Stimulated activated CD8-positive, alpha-beta memory T cell treated with anti-CD3 and anti-CD28 coated beads, Interleukin-4, amount 100 ng/mL, for 48 hours (primary cell): ENCODE measurements around the gene COX10.

Experiments used
- DNase-seq: peaks from one replicate; pipeline ENCODE4 v3.0.0-alpha.2; 2020

Gene COX10

GRCh38 chr17:14072881-14073280, 3.6 kb downstream of the COX10 start:
- no peak for DNase-seq

GRCh38 chr17:14078027-14078426, 8.7 kb downstream of the COX10 start:
- no peak for DNase-seq

GRCh38 chr17:14080847-14081251, 11.5 kb downstream of the COX10 start:
- DNase-seq: no peak

- DNase-seq: no peak
Measured at GRCh38 chr17:14082848-14083247, 13.5 kb downstream of the COX10 start.

- DNase-seq: no peak
Measured at GRCh38 chr17:14084955-14085354, 15.7 kb downstream of the COX10 start.

- DNase-seq: no peak
Measured at GRCh38 chr17:14086189-14086588, 16.9 kb downstream of the COX10 start.

- DNase-seq: no peak
Measured at GRCh38 chr17:14089179-14089578, 19.9 kb downstream of the COX10 start.

GRCh38 chr17:14091367-14091766, 22.1 kb downstream of the COX10 start:
- DNase-seq: no peak

- DNase-seq: no peak
Measured at GRCh38 chr17:14092808-14093207, 23.5 kb downstream of the COX10 start.

GRCh38 chr17:14094676-14095601, 25.6 kb downstream of the COX10 start:
- DNase-seq: no peak

GRCh38 chr17:14095631-14096030, 26.3 kb downstream of the COX10 start:
- DNase-seq: no peak

- no peak for DNase-seq
Measured at GRCh38 chr17:14098246-14098645, 28.9 kb downstream of the COX10 start.

- no peak for DNase-seq
Measured at GRCh38 chr17:14101976-14102375, 32.7 kb downstream of the COX10 start.

- DNase-seq: no peak
Measured at GRCh38 chr17:14103836-14104235, 34.5 kb downstream of the COX10 start.

- no peak for DNase-seq
Measured at GRCh38 chr17:14104734-14105133, 35.4 kb downstream of the COX10 start.

GRCh38 chr17:14107889-14108288, 38.6 kb downstream of the COX10 start:
- DNase-seq: no peak

- DNase-seq: no peak
Measured at GRCh38 chr17:14112407-14112806, 43.1 kb downstream of the COX10 start.

GRCh38 chr17:14113137-14113536, 43.8 kb downstream of the COX10 start:
- no peak for DNase-seq

GRCh38 chr17:14116263-14117024, 47.1 kb downstream of the COX10 start:
- DNase-seq: no peak

GRCh38 chr17:14118951-14119350, 49.6 kb downstream of the COX10 start:
- DNase-seq: no peak

GRCh38 chr17:14119546-14119945, 50.2 kb downstream of the COX10 start:
- DNase-seq: no peak

GRCh38 chr17:14121952-14122351, 52.6 kb downstream of the COX10 start:
- DNase-seq: no peak

GRCh38 chr17:14123619-14124278, 54.4 kb downstream of the COX10 start:
- no peak for DNase-seq

GRCh38 chr17:14124854-14125253, 55.5 kb downstream of the COX10 start:
- no peak for DNase-seq
